Stimulated activated CD8-positive, alpha-beta memory T cell treated with anti-CD3 and anti-CD28 coated beads, Interleukin-7, amount 100 ng/mL, for 1 hour (primary cell): ENCODE data around the gene CHMP1A.
"Not testable (repeated sequence)": the region's sequence is repeated elsewhere in the genome, so short reads cannot be mapped to it uniquely, and the experiment has no call there.

ENCODE experiments used
- DNase-seq, 2 donors: peaks; one replicate each; pipeline ENCODE4 v3.0.0-alpha.2; 2020; ENCODE audit warnings: low read depth in 2 of 2

The CHMP1A gene

DNA sequence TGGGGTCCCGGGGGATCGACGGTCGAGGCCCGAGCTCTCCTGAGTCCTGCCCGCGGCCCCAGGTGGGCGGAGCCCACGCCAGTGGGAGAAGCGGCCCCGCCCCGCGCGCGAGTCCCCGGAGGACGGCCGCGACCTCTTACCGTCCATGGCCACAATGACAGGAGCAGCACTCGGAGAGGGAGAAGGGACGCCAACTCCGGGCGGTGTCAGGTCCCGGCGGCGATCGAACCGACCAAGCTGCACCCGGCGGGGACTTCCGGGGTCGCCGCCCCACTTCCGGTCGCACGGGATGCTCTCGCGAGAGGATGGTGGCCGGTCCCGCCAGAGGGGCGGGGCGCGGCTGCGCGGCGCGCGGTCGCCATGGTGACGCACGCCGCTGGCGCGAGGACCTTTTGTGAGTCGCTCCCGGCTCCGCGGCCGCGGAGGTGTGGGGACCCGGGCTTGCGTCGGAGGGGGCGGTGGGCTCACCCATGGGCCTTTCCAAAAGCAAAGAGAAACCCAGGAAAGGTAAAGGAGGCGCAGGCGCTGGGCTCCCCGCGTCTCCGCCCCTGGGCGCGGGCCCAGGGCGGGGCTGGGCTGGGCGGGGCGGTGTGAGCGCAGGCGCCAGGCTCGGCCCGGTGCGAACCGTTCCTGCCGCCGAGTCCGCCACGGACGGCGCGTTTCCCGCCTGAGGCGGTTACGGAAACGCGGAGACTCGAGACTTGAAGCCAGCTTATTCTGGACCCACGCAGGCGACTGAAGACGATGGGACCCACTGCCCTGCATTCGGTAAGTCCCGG lies at the start of gene CHMP1A, which contains the start of gene SPATA33:
CHMP1A (minus strand) TSS at position 267 of the 779 bp plus-strand sequence; CDS start at position 147, 120 bp downstream.
SPATA33 (plus strand) TSS at position 395 of the 779 bp plus-strand sequence; CDS start at position 471, 76 bp downstream.
- DNase-seq: peak; percentile 85 to 86

DNA sequence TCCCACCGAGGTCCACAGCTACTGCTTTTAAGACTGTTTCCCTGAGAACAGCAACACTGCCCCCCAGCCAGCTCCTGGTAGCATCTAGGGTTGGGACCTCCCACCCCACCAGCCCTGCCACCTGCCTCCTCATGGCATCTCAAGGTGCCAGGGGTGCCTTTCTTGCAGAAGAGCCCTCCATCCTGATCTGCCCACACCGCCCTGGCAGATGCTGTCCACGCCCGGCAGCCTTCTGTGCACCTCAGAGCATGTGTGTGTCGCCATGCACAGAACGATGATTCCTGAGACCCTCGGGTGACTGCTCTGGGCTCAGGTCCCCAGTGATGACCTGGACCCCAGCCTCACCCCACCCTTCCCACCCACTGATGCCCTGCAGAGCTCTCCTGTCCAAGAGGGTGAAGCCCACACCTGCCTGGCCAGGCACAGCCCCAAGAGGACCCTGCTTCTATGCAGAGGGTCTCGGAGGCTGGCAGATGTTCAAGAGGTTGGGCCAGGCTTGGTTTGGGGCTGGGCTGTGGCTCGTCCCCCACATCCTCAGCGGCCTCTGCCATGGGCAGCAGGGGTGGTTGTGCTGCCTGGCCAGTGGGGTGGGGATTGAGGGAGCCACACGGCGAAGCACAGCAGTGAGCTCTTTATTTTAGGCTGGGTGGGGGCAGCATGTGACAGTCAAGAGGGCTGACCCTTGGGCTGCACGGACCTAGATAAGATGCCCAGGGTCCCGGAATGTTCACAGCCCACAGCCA lies 49.2 kb upstream of the CHMP1A start:
- no peak for DNase-seq

DNA sequence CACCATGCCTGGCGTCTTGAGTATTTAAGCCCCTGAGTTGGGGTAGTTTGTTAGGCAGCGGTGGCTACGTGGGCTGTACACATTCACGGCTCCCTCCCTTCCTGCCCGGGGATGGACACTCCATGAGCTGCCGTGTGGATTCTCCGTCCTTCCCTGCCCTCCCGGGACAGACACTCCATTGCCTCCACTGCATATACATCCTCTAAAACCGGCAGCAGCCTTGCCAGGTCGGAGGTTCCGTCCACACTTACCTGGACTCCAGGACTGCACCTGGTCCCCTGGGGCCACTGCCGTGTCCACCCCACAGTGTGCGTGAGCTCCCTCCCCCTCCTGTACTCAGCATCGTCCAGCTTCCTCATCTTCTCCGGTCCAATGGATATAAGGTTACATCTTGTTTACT lies 47.5 kb upstream of the CHMP1A start:
- no peak for DNase-seq

DNA sequence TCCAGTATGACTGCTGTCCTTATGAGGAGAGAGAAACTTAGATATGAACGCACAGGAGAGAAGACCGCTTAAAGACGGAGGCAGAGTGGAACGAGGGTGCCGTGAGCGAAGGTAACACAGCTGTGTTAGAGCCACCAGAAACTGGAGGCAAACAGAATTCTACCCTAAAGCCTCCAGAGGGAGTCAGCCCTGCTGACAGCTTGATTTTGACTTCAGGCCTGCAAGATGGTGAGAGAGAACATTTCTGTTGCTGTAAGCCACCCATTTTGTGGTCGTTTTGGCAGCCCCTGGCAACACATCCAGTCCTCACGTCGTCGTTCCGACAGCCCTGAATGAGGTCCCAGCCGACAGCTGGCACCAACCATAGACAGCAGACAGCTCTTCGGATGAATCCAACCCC lies 46.8 kb upstream of the CHMP1A start:
- no peak for DNase-seq

DNA sequence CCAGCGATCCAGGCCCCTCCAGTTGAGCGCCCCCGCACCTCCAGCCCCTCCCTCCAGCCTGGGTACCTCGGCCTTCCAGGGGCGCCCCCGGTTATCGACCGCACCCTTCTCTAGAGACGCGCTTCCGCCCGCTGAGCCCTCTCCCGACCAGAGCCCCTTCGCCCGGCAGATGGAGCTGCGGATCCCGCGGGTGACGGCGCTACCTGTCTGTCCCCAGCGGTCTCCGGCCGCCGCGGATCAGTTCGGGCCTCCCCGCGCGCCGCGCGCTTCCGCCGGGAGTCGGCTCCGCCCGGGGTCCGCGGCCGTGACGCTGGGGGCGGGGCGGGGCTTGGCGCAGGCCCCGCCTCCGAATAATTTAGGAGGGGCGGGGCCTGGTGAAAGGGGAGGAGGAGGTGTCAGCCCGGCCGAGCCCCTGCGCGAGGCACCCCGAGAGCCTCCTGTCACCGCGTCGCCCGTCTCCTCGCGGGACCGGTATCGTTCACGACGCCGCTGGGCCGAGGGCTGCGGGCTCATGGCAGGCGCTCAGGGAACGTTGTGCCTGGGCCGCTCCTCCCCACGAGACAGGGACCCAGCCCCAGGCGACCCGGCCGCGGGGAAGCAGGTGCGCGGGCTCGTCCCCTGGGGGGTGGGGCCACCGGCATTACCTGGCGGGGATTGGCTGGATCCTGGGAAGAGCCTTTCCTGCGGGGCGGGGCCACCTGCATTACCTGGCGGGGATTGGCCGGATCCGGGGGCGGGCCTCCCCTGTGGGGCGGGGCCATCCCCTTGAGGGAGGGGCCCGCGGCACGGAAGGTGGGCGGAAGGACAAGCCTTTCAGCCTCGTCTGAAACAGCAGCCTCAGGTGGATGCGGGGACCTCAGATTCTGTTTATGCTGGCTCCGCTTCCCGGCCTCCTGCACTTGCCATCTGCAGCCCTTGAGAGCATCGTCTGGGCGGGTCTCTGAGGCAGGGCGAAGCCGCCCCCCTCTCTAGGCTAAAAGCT lies 44.2 kb upstream of the CHMP1A start, which contains the start of gene SPATA2L:
SPATA2L (minus strand) TSS at position 281 of the 982 bp plus-strand sequence. CDS start 473 bp downstream, outside the sequence.
- DNase-seq: peak; percentile 93 to 94

DNA sequence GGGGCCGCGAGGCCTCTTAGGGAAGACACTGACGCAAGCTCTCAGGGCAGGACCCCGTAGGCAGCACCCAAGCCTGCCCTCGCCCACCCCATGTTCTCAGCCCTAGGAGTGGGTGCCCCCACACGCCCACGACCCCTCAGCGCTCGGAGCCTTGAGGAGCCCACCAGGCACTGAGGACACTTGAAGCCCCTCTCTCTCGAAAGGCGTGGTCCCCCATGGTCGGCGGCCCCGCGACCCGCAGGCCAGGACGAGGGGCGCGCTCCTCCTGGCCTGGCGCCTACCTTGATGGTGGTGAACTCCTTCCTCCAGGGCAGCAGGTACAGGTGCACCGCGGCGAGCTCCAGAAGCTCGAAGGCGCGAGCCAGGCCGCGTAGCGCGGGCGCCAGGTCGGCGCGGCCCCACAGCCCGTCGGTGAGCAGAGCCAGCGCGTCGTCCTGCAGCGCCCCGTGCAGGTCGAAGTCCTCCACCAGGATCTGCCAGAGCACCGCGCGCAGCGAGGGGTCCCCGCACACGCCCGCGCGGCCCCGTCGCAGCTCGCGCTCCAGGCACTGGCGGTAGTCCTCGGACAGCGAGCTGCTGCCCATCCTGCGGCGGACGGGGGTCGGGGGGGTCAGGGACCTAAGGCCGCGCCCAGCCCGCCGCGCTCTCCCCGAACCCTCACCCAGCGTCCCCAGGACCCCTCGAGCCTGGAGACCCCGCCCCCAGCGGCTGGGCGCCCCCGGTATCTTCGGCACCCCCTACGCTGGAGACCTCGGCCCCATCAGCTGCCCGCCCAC lies 43.3 kb upstream of the CHMP1A start:
- peak in 1 of 2 donors; percentile 13 for DNase-seq

DNA sequence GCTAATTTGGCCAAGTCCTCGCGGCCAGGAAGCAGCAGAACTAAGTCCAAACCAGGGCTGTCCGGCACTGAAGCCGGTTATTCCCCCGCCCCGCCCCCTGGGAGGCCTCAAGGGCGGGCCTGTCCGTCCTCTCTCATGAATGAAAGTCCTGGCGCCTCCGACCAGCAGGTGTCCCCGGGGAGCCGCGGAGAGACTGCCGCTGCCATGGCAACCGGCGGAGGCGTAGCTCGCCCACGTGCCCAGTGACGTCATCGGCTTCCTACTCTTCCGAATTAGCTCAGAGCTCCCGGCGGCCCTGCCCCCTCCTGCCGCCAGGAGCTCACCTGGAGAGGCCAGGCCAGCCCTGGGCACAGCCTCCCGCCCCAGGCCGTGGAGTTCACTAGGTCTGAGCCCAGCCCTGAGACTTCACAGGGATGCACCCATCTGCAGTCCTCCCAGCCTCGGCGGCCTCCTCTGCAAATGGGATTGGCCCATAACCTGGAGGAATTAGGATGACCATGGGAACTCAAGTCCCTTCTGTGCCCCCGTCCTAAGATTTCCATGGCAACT lies 42.7 kb upstream of the CHMP1A start:
- peak; percentile 90 to 94 for DNase-seq

DNA sequence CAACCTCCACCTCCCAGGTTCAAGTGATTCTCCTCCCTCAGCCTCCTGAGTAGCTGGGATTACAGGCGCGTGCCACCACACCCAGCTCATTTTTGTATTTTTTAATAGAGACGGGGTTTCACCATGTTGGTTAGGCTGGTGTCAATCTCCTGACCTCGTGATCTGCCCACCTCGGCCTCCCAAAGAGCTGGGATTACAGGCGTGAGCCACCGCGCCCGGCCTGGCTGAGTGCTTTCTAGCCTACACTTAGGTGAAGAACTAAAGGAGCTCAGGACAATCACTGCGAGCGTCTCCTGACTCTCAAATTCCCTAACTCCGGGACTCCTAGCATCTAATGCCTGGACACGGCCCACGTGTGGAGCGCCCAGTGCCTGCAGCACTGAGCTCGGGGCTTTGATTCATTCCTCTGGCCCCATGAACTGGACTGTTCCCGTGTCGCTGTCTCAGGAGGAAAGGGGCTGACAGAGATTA lies 42.2 kb upstream of the CHMP1A start:
- not testable (repeated sequence) for DNase-seq

DNA sequence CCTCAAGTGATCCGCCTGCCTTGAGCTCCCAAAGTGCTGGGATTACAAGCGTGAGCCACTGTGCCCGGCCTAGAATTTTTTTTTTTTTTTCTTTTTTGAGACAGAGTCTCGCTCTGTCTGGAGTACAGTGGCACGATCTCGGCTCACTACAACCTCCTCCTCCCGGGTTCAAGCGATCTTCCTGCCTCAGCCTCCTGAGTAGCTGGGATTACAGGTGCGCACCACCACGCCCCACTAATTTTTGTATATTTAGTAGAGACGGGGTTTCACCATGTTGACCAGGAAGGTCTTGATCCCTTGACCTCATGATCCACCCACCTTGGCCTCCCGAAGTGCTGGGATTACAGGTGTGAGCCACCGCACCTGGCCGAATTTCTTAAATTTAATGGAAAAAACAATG lies 41.2 kb upstream of the CHMP1A start:
- DNase-seq: not testable (repeated sequence)

DNA sequence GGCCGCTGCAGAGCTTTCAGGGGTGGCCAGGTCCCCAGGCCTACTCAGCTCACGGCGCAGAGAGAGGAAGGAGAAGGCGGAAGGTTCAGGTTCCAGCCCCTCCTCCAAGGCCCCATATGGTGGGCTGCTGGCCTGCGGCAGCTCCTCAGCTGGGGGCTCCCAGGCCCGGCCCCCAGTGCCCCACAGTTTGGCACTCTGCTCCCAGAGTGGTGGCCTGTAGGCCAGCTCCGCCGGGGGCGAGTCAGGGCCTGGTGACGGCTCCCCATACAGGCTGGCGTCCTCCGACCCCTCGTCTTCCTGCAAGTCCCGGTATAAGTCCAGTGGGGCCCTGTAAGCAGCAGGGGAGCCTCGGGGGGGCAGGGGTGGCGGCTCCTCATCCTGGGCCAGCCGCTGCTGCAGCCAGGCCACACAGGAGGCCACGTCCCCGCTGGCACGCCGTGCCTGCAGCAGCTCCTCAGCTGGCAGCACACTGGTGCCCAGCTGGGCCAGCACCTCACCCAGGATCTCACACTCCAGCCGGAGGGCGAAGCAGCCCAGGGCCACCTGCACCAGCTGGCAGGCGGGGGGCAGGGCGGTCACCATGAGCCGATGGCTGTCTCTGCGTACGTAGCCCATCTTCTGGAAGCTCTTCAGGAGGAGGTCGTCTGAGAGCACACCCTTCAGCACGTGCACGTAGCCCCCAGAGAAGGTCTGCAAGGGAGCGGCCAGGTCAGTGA lies 40.3 kb upstream of the CHMP1A start:
- no peak for DNase-seq

DNA sequence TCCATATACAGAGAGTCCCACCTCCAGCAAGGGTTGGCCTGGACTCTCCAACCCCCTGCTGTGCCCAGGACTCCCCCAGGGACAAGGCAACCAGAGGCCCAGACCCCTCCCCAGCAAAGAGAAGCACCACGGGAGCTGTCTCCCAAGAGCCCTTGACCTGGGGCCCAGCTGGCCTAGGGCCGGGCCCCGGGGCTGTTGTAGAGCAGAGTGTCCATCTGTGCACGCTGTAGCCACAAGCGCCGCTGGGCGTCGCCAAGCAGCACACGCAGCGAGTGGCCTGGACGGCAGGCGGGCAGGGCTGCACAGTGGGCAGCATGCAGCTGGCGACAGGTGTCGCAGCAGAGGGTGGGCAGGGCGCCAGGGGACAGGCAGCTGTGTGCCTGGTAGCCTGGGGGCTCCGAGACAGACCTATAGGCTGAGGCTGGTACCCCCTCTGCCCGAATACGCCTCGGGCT lies 39.7 kb upstream of the CHMP1A start:
- DNase-seq: no peak

DNA sequence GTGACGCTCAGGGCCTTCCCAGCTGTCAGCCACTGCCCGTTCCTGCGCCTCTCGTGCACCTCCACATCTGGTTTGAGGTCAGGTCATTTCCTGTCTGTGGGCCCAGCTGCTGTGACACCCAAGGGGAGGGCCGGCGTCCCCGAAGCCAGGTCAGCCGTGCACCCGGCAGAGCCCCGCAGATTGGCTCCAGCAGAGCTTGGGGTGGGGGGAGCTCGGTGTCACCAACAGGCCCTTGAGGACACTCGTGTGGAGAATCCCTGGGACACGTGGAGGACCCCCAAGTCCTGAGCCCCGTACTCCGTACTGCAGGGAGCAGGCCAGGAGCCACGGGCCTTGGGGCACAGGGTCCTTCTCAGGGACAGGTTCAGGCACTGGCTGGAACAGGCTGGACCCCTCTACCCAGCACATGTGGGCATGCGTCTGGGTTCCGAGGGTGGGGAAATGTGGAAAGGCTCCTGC lies 39.2 kb upstream of the CHMP1A start:
- DNase-seq: no peak

DNA sequence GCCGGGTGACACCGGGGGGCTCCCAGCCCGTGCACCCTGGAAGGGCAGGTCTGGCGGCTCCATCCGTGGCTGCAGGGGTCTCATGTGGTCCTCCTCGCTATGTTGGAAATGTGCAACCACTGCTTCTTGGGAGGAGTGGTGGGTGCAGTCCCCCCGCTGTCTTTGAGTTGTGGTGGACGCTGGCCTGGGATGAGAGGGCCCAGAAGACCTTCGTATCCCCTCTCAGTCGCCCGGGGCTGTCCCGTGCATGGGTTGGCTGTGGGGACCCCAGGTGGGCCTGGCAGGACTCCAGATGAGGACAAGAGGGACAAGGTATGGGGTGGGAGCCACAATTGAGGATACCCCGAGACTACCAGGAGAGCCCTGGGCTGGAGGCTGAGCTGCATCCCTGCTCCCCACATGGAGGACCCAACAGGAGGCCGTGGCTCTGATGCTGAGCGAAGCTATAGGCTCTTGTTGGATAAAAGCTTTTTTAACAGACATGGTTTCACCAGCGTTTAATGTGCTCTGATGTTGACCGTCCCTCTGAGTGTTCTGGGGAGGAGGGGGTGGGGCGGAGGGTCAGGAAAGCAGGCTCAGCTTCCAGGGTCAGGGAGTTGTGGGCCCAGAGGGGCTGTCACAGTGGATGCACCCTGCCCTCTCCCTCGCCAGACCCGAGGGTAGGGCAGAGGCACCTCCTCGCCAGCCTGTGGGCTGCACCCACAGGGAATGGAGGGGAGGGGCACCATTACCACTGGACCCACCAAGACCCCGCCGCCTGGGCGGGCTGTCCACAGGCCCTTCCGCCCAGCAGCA lies 38.6 kb upstream of the CHMP1A start:
- no peak for DNase-seq

DNA sequence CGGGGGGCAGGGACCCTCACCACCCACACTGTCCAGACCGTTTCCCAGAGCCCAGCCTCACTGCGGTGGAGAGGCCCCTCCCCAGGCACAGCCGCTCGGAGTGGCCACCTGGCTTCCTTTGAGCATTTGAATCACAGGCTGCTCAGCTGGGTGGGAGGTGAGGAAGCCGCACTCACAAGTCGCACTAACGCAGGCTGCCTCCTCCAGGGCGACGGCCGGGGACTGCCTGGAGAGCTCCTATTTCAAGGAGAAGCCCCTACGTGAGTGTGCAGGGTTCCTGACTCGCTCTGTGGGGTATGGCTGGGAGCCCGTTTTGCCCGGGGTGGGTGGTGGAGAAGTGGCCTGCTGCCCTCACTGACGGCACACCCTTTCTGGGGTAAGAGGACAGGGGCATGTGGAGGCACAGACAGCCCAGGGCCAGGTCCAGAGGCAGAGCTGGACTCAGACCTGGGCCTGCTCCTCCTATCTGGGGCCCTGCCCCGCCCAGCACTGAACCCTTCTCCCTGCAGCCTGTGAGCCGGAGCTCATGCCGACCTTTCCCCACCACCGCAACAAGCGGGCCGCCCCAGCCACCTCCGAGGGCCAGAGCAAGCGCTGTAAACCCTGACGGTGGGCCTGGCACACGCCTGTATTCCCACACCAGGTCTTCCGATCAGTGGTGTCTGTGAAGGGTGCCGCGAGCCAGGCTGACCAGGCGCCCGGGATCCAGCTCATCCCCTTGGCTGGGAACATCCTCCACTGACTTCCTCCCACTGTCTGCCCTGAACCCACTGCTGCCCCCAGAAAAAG lies 37.8 kb upstream of the CHMP1A start:
- DNase-seq: no peak

DNA sequence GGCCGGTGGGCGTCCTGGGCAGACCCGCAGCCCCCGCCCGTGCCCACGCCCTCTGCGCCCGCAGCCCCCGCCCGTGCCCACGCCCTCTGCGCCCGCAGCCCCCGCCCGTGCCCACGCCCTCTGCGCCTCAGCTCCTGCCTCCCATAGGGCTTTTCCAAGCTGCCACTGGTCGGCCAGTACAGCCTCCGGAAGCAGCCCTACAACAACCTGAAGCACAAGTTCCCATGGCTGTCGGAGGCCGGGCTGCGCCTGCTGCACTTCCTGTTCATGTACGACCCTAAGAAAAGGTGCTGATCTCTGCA lies 37.2 kb upstream of the CHMP1A start:
- DNase-seq: not testable (repeated sequence)

DNA sequence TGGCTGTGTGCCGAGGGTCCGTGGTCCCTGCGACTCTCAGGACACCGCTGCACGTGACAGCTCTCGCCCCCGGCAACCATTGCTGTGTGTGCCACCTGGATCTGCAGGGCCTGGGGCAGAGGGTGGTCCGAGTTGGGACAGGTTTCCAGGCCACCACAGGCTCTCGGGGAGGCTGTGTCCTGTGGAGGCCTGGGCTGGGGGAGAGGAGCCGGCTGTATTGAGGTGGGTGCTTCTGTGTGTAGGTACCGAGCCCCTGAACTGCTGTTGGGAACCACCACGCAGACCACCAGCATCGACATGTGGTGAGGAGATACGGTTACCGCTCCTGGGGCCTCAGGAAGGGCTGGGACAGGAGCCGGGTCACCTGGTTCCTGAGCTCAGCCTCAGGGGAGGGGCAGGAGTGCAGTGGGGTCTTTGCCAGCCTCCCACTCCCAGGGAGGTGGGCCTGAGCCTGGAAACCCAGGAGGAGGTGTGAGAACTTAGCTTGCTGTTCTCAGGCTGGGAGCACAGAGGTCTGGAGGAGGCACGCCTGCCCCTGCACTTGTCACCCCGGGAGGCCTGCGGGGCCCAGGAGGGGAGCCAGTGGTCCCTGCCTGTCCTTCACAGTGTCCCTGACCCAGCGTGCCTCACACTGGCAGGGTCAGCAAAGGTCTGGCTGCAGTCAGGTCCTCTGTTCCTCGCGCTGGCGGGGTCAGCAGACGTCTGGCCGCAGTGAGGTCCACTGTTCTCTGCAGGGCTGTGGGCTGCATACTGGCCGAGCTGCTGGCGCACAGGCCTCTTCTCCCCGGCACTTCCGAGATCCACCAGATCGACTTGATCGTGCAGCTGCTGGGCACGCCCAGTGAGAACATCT lies 36.6 kb upstream of the CHMP1A start:
- DNase-seq: no peak

DNA sequence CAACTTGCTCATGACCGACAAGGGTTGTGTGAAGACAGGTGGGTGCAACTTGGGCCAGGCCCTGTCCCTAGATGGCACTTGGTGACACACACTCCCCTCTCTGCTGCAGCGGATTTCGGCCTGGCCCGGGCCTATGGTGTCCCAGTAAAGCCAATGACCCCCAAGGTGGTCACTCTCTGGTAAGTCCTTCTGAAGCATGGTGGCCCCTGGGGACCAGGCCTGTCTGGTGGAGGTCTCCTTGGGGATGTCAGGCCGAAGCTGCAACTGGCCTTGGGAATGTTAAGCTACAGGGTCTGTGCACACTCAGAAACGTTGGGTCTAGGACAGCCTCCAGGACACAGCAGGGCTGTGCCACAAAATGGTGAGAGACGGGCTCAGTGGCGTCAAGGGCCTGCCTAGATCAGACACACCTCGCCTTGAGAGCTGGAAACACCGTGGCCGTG lies 35.8 kb upstream of the CHMP1A start:
- no peak for DNase-seq
